Nephron (organoid): ENCODE measurements around the gene HGD.
A peak's percentile ranks its signal among the peaks of the same experiment; 100 is the strongest.

ENCODE experiments used
- H3K27ac Mint-ChIP-seq, 3 experiments: 2 replicates each; pipeline ENCODE4 v1.8.0; 2020; ENCODE audit warnings: mixed read lengths in 3 of 3, mild to moderate bottlenecking in 2 of 3, moderate library complexity in 1 of 3
- H3K27me3 Mint-ChIP-seq: 2 replicates; pipeline ENCODE4 v1.8.0; 2021; ENCODE audit warnings: low read depth, mild to moderate bottlenecking, moderate library complexity, mixed read lengths
- H3K36me3 Mint-ChIP-seq: 2 replicates; pipeline ENCODE4 v1.8.0; 2020; ENCODE audit warnings: low read depth, mixed read lengths
- H3K4me1 Mint-ChIP-seq: 2 replicates; pipeline ENCODE4 v1.8.0; 2020; ENCODE audit warnings: mixed read lengths
- H3K4me3 Mint-ChIP-seq, 3 experiments: 2 replicates each; pipeline ENCODE4 v1.8.0; 2020; ENCODE audit warnings: mild to moderate bottlenecking in 3 of 3, mixed read lengths in 3 of 3, moderate library complexity in 2 of 3
- H3K9me3 Mint-ChIP-seq: 2 replicates; pipeline ENCODE4 v1.8.0; 2020; ENCODE audit warnings: mixed read lengths
- TF ChIP-seq, protein P1 (sequence below), 3 experiments: fragments of 200-600 bp; sonication (generic); IDR thresholded peaks; one replicate each; pipeline ENCODE4 v1.5.0; 2021; ENCODE audit warnings: antibody characterized with exemption in 3 of 3; ENCODE audit not compliant: unreplicated experiment in 3 of 3

HGD gene

GRCh38 chr3:120661106-120661905 lies 20.7 kb downstream of the HGD start:
- H3K36me3 Mint-ChIP-seq, result peaks cover 22% of the 10 kb centered on the region
- TF ChIP-seq, protein P1, sequence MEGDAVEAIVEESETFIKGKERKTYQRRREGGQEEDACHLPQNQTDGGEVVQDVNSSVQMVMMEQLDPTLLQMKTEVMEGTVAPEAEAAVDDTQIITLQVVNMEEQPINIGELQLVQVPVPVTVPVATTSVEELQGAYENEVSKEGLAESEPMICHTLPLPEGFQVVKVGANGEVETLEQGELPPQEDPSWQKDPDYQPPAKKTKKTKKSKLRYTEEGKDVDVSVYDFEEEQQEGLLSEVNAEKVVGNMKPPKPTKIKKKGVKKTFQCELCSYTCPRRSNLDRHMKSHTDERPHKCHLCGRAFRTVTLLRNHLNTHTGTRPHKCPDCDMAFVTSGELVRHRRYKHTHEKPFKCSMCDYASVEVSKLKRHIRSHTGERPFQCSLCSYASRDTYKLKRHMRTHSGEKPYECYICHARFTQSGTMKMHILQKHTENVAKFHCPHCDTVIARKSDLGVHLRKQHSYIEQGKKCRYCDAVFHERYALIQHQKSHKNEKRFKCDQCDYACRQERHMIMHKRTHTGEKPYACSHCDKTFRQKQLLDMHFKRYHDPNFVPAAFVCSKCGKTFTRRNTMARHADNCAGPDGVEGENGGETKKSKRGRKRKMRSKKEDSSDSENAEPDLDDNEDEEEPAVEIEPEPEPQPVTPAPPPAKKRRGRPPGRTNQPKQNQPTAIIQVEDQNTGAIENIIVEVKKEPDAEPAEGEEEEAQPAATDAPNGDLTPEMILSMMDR (IDR thresholded peaks at IDR 0.05; ENCODE audit: unreplicated experiment in 3 of 3), result no peak
- H3K9me3 Mint-ChIP-seq, result peaks cover 4% of the 10 kb centered on the region
- H3K27ac Mint-ChIP-seq, result no peak overlapping the region
- peaks cover 10% of the 10 kb centered on the region for H3K4me1 Mint-ChIP-seq
- H3K4me3 Mint-ChIP-seq, result no peak overlapping the region
- H3K27me3 Mint-ChIP-seq, result no peaks in the 10 kb centered on the region

GRCh38 chr3:120659834-120660233 lies 22.2 kb downstream of the HGD start:
- TF ChIP-seq, protein P1 (IDR thresholded peaks at IDR 0.05; ENCODE audit: unreplicated experiment in 3 of 3), result no peak

DNA sequence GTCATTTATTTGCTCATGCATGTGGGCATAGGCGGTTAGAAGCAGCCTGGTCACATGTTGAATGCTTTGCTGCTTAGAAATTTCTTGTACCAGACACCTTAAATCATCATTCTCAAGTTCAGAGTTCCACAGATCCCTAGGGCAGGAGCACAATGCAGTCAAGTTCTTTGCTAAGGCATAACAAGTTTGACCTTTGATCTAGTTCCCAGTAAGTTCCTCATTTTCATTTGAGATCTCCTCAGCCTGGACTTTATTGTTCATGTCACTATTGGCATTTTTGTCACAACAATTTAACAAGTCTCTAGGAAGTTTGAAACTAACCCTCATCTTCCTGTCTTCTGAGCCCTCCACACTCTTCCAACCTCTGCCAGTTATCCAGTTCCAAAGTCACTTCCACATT lies 22.8 kb downstream of the HGD start:
- Mint-ChIP-seq H3K27ac (peak overlapping the region in 1 of 3 experiments; percentile 15), H3K9me3 (peaks cover 4% of the 10 kb centered on the region), H3K36me3 (peaks cover 24% of the 10 kb centered on the region), H3K4me3 (no peak overlapping the region), H3K4me1 (peaks cover 10% of the 10 kb centered on the region), H3K27me3 (no peaks in the 10 kb centered on the region)
- TF ChIP-seq, protein P1 (IDR thresholded peaks at IDR 0.05; ENCODE audit: unreplicated experiment in 3 of 3), result no peak

More at GRCh38 chr3:120659834-120660233, 22.2 kb downstream of the HGD start:
- Mint-ChIP-seq H3K4me3 (no peak overlapping the region), H3K9me3 (peaks cover 4% of the 10 kb centered on the region), H3K27me3 (no peaks in the 10 kb centered on the region), H3K27ac (no peak overlapping the region), H3K36me3 (peaks cover 22% of the 10 kb centered on the region), H3K4me1 (peaks cover 10% of the 10 kb centered on the region)

- peaks cover 4% of the 10 kb centered on the region for H3K27me3 Mint-ChIP-seq
- TF ChIP-seq, protein P1 (IDR thresholded peaks at IDR 0.05; ENCODE audit: unreplicated experiment in 3 of 3), result no peak
- H3K4me3 Mint-ChIP-seq, result no peak overlapping the region
- H3K4me1 Mint-ChIP-seq, result no peaks in the 10 kb centered on the region
- H3K36me3 Mint-ChIP-seq, result peaks cover 22% of the 10 kb centered on the region
- no peak overlapping the region for H3K27ac Mint-ChIP-seq
- H3K9me3 Mint-ChIP-seq, result no peaks in the 10 kb centered on the region
Measured at GRCh38 chr3:120652896-120653545, 29.0 kb downstream of the HGD start.

- Mint-ChIP-seq H3K9me3 (no peaks in the 10 kb centered on the region), H3K4me1 (no peaks in the 10 kb centered on the region), H3K27ac (peak overlapping the region in 1 of 3 experiments; percentile 43), H3K27me3 (peaks cover 4% of the 10 kb centered on the region), H3K4me3 (no peak overlapping the region), H3K36me3 (peaks cover 16% of the 10 kb centered on the region)
- TF ChIP-seq, protein P1 (IDR thresholded peaks at IDR 0.05; ENCODE audit: unreplicated experiment in 3 of 3), result no peak
Measured at GRCh38 chr3:120652281-120652680, 29.8 kb downstream of the HGD start.
